GM23248 (cell line): ENCODE data around the gene FXYD5.

ENCODE experiments used
- EZH2 ChIP-seq: fragments of 200-600 bp; sonication (generic); IDR thresholded peaks from 2 replicates; pipeline ENCODE4 v1.6.1; 2018; ENCODE audit warnings: antibody characterized with exemption, mild to moderate bottlenecking; ENCODE audit not compliant: insufficient read depth, poor library complexity, severe bottlenecking
- EZH2phosphoT487 ChIP-seq: fragments of 200-600 bp; sonication (generic); IDR thresholded peaks from 2 replicates; pipeline ENCODE4 v1.6.1; 2018; ENCODE audit warnings: antibody characterized with exemption, moderate library complexity, mild to moderate bottlenecking, low read depth; ENCODE audit not compliant: insufficient read depth

GRCh38 chr19:35177377-35178274 is 23.1 kb downstream of the FXYD5 start:
- TF ChIP-seq EZH2, result no peak
- TF ChIP-seq EZH2phosphoT487, result no peak
